NB4 (cell line): ENCODE data around the gene ANO1.

Experiments
- MYC ChIP-seq: IDR thresholded peaks from 2 replicates; pipeline ENCODE4 v1.6.1; 2011; ENCODE audit warnings: low read depth, low read length
- POLR2A ChIP-seq: IDR thresholded peaks from 2 replicates; pipeline ENCODE4 v1.6.1; 2011; ENCODE audit warnings: mild to moderate bottlenecking; ENCODE audit not compliant: insufficient read length; ENCODE audit errors: extremely low read depth
- TF ChIP-seq, protein P1 (sequence below): IDR thresholded peaks from one replicate; pipeline ENCODE4 v1.5.1; 2012; ENCODE audit warnings: low read depth, low read length
- TF ChIP-seq, protein P2 (sequence below): IDR thresholded peaks from 2 replicates; pipeline ENCODE4 v1.6.1; 2011; ENCODE audit warnings: low read depth, low read length

DNA sequence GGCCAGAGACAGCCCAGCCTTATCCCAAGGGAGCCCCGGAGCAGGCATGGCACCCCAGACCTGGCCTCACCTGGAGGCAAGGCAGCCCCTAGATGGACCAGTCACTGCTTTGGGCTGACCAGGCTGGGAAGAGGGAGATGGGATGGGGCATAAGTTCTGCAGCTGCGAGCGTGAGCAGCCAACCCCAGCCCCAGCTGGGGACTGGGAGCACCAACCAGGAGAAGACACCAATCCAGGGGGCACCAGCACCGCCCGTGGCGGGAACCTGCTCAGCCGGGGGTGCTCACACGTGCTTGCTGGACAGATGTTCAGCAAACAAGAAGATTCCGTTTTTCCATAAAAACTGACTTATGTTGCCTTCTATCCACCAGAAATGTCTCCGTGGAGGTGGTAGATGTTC lies 108.8 kb downstream of the ANO1 start:
- TF ChIP-seq, protein P1, sequence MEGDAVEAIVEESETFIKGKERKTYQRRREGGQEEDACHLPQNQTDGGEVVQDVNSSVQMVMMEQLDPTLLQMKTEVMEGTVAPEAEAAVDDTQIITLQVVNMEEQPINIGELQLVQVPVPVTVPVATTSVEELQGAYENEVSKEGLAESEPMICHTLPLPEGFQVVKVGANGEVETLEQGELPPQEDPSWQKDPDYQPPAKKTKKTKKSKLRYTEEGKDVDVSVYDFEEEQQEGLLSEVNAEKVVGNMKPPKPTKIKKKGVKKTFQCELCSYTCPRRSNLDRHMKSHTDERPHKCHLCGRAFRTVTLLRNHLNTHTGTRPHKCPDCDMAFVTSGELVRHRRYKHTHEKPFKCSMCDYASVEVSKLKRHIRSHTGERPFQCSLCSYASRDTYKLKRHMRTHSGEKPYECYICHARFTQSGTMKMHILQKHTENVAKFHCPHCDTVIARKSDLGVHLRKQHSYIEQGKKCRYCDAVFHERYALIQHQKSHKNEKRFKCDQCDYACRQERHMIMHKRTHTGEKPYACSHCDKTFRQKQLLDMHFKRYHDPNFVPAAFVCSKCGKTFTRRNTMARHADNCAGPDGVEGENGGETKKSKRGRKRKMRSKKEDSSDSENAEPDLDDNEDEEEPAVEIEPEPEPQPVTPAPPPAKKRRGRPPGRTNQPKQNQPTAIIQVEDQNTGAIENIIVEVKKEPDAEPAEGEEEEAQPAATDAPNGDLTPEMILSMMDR: no peak
- no peak for TF ChIP-seq MYC
- TF ChIP-seq POLR2A: no peak
- TF ChIP-seq, protein P2, sequence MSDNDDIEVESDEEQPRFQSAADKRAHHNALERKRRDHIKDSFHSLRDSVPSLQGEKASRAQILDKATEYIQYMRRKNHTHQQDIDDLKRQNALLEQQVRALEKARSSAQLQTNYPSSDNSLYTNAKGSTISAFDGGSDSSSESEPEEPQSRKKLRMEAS: no peak
